IPS-NIHi7 (cell line): ENCODE results near the gene HAPLN2.
"Not testable (repeated sequence)": the region's sequence is repeated elsewhere in the genome, so short reads cannot be mapped to it uniquely, and the experiment has no call there.

Source experiments
- DNase-seq: peaks from one replicate; pipeline ENCODE4 v3.0.0; 2012; ENCODE audit warnings: mixed read lengths; ENCODE audit errors: extremely low spot score

HAPLN2 gene

DNA sequence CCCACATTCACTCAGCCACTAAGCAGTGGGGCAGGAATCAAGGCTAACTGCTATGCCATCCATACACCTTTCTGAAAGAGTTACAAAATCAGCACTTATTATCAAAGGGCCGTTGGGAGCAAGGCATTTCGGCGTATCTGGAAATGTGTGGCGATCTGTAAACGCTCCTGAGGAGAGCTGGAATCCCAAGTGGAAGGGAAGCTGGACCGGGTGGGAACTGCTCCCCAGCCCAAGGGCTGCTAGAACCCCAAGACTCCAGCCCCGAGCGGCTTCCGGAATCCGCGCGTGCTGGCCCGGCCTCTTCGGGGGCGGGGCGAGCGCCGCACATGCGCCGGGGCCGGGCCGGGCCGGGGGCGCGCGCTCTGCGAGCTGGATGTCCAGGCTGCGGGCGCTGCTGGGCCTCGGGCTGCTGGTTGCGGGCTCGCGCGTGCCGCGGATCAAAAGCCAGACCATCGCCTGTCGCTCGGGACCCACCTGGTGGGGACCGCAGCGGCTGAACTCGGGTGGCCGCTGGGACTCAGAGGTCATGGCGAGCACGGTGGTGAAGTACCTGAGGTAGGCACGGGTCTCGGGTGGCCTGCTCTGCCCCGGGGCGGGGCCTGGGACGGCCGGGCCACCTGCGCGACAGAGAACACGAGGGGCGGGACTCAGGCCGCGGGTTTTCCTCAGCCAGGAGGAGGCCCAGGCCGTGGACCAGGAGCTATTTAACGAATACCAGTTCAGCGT is 27.6 kb upstream of the HAPLN2 start, which contains the start of gene NAXE:
Gene NAXE, plus strand, starts transcription at position 345 of the 726 bp plus-strand sequence. Its CDS starts 29 bp downstream, at position 374.
- DNase-seq: peak; percentile 92

DNA sequence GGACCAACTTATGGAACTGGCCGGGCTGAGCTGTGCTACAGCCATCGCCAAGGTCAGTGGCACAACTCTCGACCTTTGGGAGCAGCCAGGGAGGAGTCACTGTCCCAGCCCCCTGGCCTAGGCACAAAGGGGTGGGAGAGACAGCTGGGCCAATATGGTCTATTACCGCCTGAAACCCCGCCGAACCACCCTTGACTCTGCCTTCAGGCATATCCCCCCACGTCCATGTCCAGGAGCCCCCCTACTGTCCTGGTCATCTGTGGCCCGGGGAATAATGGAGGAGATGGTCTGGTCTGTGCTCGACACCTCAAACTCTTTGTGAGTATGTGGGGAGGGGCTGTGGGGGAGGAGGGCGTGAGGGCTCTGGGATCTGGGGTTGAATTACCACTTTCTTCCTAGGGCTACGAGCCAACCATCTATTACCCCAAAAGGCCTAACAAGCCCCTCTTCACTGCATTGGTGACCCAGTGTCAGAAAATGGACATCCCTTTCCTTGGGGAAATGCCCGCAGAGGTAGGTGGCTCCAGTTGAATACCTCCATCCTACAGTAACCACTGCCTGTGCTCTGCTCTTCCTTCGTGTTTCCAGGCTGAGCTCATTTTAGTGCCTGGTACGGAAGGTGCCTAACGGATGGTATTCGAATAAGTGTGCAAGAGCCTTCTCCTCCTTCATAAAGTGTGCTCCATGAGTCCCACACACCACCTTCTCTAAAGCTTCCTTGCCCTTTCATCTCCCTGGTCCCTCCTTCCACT is 26.9 kb upstream of the HAPLN2 start:
- DNase-seq: no peak

DNA sequence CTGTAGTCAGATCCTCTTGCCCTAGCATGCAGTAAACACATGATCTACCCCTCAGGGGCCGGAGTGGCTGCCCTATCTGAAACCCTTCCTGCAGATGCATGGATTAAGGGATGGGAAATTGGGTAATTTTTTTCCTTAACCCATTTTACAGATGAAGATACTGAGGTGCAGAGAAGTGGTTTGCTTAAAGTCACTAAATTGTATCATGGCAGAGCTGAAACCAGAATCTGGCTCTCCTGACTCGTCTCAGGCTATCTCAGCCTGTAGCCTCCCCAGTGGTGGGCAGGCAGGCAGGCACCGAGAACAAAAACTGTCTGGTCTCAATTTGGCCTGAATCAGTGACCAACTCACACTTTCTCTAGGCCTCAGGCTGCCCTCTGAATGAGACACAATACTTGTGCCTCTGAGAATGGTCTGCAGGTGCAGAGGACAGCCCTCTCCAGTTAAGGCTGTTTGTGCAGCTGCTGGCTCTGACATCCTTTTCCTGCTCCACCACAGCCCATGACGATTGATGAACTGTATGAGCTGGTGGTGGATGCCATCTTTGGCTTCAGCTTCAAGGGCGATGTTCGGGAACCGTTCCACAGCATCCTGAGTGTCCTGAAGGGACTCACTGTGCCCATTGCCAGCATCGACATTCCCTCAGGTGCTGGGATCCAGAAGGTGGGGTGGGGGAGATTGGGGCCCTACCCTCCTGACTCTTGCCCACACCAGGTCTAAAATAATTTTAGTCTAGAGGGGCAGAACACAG is 26.1 kb upstream of the HAPLN2 start:
- DNase-seq: no peak

DNA sequence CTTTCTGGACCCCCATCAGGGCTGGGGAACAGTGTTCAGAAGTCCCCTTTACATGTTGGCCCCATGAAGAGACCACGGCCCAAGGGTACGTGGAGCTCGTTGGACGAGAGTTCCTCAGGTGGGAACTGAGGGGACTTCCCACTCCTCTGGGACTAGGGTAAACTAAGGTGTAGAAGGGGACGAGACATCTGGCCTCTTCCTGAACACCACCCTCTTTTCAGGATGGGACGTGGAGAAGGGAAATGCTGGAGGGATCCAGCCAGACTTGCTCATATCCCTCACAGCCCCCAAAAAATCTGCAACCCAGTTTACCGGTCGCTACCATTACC is 25.6 kb upstream of the HAPLN2 start:
- DNase-seq: no peak

DNA sequence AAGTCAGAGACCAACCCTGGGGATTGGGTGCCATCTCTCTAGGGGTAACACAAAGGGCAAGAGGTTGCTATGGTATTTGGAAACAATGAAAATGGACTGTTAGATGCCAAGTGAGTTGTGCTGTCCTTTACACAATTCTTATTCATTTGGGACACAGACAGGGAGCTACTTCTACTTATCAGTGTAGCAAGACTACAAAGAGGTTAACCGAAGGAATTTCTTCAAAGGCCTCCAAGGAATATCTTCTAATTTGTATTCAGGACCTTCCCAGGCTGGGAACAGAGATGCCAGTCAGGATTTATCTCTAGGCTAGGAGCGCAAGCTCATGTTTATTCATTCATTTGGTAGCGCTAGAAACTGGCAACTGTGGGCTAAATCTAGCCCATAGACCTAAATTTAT is 25.0 kb upstream of the HAPLN2 start:
- DNase-seq: no peak

DNA sequence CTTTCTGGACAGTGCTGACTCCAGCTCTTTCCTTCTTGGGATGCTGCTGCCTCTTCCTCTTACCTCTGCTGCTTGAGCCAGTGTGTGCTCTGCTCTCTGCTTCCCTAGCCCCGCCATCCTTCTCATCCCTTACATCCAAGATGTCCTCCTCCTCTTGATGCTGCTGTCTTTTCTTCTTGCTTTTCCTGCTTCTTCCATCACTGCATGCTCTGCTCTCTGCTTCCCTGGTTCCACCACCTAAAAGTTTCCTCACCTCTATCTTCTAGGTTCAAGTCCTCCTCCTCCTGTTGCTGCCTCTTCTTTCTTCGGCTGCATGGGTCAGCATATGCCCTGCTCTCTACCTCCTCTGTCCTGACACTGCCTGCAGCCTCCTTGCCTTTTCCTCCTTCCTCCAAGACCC is 24.2 kb upstream of the HAPLN2 start:
- no peak for DNase-seq

DNA sequence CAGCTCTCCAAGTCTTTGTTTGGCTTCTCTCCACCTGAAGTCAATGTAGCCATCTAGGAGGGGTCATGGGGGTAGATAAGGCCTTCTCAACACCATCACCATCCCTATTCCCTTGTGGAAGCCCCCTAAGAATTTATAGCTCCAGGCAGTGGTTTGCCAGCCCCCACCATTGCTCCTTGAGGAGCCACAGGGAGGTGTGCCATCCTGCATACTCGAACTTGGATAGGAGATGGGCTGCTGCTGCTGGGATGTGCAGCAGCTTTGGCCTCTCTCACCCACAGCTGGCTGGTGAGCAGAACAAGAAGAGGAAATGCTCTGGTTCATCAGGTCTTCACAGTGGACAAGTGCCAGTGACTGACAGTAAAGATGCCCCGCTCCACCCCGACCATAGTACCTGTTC is 22.8 kb upstream of the HAPLN2 start:
- no peak for DNase-seq

DNA sequence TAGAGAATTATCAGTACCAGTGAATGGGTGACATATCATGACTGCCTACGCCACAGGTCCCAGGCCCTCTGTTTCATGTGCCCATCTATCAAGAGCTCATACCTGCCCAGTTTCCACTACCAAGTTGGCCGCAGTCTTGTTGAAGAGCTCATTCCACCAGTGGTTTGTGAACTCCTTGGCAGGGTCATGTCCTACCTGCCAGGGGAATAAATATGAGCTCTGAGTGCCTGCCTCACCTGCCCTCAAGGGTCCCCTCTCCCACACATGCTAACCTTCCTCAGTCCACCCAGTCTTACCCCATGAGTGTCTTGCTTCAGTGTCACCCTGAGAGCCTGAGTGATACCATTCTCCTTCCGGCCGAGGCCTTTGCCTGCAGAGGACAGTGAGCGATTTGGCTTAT is 21.1 kb upstream of the HAPLN2 start:
- no peak for DNase-seq

DNA sequence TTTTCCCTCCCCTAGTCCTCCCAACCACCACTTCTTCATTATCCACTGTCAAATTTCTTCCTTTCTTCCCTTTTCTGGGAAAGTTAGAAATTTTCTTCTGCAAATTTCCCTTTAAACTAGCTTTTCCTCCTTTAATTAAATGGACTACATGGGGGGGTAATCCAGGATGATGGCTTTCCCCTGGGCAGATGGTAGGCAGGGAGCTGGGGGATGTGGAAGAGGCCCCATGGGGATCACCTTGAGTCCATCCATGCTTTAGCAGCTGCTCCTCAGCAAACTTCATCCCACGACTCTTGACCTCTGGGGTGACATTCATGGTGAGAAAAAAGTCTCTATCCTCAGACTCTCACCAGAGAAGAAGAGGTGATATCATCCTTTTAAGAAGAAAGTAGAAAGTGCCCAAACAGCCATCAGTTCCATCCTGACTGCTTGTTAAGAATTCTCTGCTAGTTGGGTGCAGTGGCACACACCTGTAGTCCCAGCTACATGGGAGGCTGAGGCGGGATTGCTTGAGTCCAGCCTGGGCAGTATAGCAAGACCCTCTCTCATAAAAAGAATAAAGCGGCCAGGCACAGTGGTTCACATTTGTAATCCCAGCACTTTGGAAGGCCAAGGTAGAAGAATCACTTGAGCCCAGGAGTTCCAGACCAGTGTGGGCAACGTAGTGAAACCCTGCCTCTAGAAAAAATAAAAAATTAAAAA is 20.3 kb upstream of the HAPLN2 start:
- DNase-seq: no peak

DNA sequence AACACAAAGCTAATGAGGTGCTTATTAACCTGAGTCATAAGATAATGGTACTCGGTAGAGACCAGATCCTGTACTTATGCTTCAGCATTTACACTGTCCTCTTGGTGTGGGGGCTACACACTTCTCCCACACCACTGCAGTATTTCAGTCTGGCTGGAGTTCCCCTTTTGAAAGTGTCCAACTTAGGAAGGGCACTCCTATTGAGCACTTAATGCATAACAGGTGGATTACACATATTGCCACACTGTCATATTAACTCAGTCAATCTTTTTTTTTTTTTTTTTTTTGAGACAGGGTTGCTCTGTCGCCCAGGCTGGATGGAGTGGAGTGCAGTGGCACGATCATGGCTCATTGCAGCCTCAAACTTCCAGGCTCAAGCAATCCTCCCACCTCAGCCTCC is 19.4 kb upstream of the HAPLN2 start:
- no peak for DNase-seq

DNA sequence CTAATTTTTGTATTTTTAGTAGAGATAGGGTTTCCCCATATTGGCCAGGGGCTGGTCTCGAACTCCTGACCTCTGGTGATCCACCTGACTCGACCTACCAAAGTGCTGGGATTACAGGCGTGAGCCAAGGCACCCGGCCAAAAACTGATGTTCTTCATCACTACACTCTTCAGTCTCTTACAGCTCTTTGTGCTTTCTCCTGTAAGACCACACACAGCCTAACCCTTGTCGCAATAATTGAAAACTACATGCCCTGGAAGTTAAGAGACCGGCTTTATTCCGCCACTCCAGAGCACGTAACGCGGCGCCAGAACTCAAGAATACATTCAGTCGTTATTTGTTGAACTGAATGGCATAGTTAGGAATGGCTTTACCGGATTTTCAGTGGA is 18.5 kb upstream of the HAPLN2 start:
- no peak for DNase-seq

DNA sequence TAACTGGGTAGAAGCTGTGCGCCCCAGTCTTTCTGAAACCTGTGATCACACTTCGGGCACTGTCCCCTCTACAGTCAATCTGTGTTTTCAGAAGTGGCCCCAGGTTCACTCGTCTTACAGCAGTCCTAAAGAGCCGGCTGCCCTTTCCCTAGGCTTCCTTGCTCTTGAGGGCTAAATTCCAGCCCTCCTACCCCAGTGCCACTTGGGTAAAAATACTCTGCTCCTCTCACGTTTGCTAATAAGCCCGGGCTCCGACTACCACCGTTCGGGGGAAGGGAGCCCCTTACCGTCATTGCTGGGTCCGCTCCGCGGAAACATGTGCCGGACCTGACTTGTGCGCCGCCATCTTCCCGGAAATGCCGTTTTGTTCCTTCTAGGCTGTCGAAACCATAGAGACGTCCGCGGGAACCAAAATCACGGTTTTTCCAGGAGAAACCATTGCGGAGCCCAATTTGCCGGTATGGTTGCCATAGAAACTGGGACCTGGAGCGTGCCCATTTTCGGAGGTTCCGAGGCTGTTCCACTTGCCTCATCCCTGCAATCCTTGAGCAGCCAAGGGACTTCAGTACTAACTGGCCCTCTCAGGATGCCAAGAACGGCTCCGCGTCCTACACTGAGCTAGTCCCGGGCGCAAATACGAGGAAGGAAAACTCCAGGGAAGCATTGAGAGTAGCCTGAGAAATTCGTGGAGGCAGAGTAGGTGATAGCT is 17.9 kb upstream of the HAPLN2 start, which contains the start of gene GPATCH4:
Gene GPATCH4, minus strand, starts transcription at position 358 of the 709 bp plus-strand sequence.
- peak; percentile 82 for DNase-seq

DNA sequence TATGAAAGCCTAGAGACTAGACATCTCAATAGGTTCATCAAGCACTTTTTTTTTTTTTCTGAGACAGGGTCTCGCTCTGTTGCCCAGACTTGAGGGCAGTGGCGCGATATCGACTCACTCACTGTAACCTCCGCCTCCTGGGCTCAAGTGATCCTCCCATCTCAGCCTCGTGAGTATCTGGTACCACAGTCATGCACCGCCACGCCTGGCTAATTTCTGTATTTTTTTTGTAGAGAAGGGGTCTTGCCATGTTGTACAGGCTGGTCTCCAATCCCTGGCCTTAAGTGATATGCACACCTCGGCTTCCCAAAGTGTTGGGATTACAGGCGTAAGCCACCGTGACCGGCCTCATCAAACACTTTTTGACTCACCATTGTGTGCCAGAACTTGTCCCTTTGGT is 17.3 kb upstream of the HAPLN2 start:
- DNase-seq: no peak

DNA sequence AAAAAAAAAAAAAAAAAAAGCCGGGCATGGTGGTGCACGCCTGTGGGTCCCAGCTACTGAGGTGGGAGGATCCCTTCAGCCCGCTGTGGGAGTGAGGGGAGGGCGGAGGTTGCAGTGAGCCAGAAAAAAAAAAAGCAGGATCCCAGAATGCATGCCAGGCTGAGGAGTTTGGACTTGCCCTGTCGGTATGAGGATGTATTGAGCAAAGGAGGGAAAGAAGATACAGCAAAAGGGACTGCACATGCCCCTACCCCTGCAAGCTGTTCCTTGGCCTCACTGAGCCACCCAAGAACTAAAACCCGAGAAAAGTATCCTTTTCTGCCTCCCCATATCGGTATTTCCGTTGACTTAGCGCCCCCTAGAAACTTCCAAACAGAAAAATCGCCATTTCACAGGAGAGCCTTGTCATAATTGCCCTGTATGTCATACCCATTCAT is 16.6 kb upstream of the HAPLN2 start:
- DNase-seq: no peak

DNA sequence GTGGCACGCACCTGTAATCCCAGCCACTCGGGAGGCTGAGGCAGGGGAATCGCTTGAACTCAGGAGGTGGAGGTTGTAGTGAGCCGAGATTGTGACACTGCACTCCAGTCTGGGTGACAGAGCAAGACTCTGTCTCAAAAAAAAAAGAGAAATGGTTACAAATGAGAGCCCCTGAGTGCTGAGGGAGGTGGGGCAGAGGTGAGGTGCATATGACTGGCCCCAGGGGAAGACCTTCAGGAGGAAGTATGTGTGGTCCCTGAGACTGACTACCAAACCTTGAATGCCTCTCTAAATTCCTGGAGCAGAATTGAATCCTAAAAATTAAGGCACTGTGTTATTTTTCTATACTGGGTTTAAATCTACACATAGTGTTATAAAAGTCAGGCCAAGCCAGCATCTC is 11.9 kb upstream of the HAPLN2 start:
- not testable (repeated sequence) for DNase-seq

DNA sequence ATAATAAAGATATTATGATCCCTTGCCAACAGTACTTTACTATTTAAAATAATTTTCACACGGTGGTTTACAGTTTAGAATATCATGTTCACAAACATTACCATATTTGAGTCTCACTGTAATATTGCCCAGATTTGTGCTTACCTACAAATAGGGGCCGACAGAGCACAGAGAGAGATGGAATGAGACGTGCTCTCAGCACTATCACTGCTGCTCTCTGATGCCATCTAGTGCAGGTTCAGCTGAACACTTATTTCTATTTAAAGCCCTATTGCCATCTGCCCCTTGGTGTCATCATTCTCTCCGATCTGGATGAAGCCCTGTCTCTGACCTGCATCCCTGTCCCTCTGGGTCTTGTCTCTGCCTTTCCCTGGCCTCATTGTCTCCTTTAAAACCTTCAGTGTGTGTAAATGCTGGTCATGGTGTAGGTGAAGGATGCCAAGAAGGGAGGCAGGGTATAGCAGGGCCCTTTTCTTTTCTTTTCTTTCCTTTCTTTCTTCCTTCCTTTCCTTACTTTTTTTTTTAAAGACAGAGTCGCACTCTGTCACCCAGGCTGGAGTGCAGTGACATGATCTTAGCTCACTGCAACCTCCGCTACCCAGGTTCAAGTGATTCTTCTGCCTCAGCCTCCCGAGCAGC is 11.1 kb upstream of the HAPLN2 start:
- peak; percentile 72 for DNase-seq

DNA sequence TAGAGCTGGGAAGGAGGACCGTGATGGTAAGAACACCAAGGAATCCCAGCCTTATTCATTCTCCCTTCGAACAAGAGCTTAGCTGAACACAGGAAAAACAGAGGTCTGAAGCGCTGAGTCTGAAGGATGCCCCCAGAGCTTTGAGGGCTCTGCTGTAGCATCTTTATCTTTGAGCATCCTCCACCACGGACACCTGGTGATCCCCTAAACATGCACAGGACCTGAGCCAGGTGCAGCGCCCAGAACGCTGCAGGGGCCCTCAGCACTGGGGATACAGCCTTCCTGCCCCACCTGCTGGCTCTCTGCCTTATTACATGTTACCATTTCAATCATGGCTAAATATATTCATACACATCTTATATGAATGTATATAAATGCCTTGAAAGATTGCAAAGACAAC is 10.2 kb upstream of the HAPLN2 start:
- peak; percentile 48 for DNase-seq

DNA sequence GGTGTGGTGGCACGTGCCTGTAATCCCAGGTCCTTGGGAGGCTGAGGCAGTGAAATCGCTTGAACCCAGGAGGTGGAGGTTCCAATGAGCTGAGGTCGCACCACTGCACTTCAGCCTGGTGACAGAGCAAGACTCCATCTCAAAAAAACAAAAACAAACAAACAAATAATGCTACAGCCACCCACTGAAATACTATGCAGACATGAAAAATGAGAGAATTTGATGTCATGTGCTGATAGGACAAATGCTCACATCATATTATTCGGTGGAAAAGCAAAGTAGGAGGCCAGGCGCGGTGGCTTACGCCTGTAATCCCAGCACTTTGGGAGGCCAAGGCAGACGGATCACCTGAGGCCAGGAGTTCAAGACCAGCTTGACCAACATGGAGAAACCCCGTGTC is 9.1 kb upstream of the HAPLN2 start:
- not testable (repeated sequence) for DNase-seq

DNA sequence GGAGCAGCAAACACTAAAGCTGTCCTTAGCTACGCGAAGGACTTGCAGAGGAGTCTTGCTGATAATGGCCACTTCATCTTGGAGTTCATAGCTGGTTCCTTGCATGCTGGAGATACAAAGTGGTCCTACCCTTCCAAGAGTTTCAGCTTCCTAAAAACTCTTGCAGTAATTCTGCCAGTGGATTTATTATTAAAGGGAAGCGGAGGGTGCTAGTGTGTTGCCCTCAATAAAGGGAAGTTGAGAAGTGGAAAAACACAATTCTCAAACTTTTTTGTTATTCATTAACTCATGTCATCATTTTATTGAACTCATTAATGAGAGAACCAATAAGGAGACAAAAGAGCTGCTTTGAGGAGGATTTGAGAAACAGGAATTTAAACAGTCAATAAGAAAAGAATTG is 6.5 kb upstream of the HAPLN2 start:
- DNase-seq: no peak

DNA sequence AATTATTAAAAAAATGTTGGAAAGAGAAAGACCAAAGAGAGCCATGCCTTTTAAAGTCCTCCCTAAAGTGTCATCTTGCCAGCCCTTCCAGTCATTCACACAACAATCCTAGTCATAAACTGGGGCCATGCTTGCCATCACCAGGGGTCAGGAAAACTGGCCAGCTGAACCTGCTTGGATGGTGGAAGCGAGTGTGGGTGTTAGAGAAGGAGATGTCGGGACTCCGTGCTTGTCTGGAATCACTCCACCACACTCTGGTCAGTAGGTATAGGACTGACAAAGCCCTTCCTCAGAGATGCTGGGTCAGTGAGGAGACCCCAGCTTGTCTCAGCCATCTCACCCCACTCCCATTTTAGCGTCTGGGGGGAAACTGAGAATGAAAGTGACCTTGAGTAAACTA is 3.3 kb upstream of the HAPLN2 start:
- DNase-seq: no peak

DNA sequence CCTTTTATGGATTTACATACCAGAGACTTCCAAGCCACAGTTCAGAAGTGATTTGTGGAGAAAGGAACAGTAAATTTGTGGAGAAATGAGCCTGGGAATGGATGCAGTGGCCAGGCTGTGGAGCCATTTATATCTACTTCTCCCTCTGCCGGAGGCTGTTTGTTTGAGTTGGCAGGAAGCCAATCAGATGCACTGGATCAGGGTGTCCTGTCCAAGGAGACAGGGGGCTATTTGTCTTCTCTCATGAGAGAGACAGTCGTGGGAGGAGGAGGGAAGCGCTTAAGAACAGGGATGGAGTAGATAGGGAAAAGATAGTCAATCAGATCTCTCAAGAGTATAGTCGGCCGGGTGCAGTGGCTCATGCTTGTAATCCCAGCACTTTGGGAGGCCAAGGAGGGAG is 2.8 kb upstream of the HAPLN2 start:
- DNase-seq: no peak
